ENCODE measurements around the gene CEP192. TPM values are rescaled to one million over a fixed set of nuclear protein-coding genes. Genes with fewer than 3 reads are reported as not detected.

CEP192 gene
- polyA plus RNA-seq, 1 of the 3 experiments (the other 2 are of a cell fraction) = 9.4 TPM

DNA sequence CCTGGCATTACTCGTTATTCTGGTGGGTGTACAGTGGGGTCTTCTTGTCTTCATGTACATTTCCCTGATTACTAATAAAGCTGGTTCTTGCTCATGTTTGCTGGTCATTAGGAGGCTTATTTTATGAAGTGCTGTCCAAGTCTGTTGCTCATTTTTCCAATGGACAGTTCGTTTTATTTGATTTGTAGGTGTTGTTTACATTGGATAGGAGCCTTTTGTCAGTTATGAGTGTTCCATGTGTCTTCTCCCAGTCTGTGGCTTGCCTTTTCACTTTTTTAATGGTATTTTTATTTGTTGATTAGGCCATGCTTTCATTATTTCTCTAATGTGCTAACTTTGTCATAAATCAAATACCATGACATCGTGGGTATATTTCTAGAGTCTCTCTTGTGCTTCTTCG is 51.9 kb downstream of the CEP192 start:
- H3K27ac ChIP-seq (ENCODE audit: low read depth in 2 of 2, low read length in 1 of 2) = no peak overlapping the region
- H3K9me2 ChIP-seq = no peaks in the 10 kb centered on the region
- H3K4me1 ChIP-seq (ENCODE audit: control insufficient read depth in 1 of 2, insufficient read depth in 2 of 2, low read depth in 1 of 2, low read length in 1 of 2) = no peaks in the 10 kb centered on the region; a peak in 1 of 4 replicates
- WGBS (ENCODE audit: low lambda C conversion rate) = 91% methylated on average over 4 of the region's 4 CpGs
- peaks cover 42 to 72% of the 10 kb centered on the region in 2 experiments for H3K36me3 ChIP-seq (replicated peaks in 1 of 2; ENCODE audit: control insufficient read depth in 1 of 2, insufficient read depth in 2 of 2, low read length in 1 of 2)
- no peaks in the 10 kb centered on the region for H3F3A ChIP-seq (replicated peaks; ENCODE audit: insufficient read depth)
- no peak overlapping the region for H2AFZ ChIP-seq (ENCODE audit: low read depth)
- H3K9me3 ChIP-seq = no peaks in the 10 kb centered on the region
- H4K20me1 ChIP-seq (ENCODE audit: insufficient read depth) = no peaks in the 10 kb centered on the region
- H3K79me2 ChIP-seq (ENCODE audit: insufficient read depth) = peaks cover 14% of the 10 kb centered on the region
- POLR2A ChIA-PET = no interaction called here
- no peak overlapping the region for H3K4me3 ChIP-seq (ENCODE audit: low read depth in 2 of 2, low read length in 1 of 2)
- TF ChIP-seq FOXJ3 (CRISPR knock-in tag; IDR thresholded peaks at IDR 0.05) (no peak), FOXM1 (IDR thresholded peaks at IDR 0.05; ENCODE audit: low read depth) (no peak), EZH2phosphoT487 (IDR thresholded peaks at IDR 0.05; ENCODE audit: borderline replicate concordance, low read depth) (no peak), MXI1 (IDR thresholded peaks at IDR 0.05; ENCODE audit: low read depth, low read length) (no peak), NFIC (IDR thresholded peaks at IDR 0.05; ENCODE audit: borderline replicate concordance) (no peak), TEAD4 (IDR thresholded peaks at IDR 0.05; ENCODE audit: borderline replicate concordance, insufficient read depth) (no peak), RFX5 (IDR thresholded peaks at IDR 0.05; ENCODE audit: low read length) (no peak), GABPA (IDR thresholded peaks at IDR 0.05; ENCODE audit: low read depth) (no peak), RAD21 (IDR thresholded peaks at IDR 0.05; ENCODE audit: low read length) (no peak), FOSL2 (IDR thresholded peaks at IDR 0.05; ENCODE audit: borderline replicate concordance, low read depth) (no peak)
- TF ChIP-seq, protein P1, sequence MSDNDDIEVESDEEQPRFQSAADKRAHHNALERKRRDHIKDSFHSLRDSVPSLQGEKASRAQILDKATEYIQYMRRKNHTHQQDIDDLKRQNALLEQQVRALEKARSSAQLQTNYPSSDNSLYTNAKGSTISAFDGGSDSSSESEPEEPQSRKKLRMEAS (IDR thresholded peaks at IDR 0.05; ENCODE audit: low read depth) = no peak
- TF ChIP-seq, protein P2, sequence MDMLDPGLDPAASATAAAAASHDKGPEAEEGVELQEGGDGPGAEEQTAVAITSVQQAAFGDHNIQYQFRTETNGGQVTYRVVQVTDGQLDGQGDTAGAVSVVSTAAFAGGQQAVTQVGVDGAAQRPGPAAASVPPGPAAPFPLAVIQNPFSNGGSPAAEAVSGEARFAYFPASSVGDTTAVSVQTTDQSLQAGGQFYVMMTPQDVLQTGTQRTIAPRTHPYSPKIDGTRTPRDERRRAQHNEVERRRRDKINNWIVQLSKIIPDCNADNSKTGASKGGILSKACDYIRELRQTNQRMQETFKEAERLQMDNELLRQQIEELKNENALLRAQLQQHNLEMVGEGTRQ (IDR thresholded peaks at IDR 0.05; ENCODE audit: borderline replicate concordance, low read depth, low read length) = no peak
- TF ChIP-seq, protein P3, sequence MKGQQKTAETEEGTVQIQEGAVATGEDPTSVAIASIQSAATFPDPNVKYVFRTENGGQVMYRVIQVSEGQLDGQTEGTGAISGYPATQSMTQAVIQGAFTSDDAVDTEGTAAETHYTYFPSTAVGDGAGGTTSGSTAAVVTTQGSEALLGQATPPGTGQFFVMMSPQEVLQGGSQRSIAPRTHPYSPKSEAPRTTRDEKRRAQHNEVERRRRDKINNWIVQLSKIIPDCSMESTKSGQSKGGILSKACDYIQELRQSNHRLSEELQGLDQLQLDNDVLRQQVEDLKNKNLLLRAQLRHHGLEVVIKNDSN (IDR thresholded peaks at IDR 0.05; ENCODE audit: borderline replicate concordance, low read depth) = no peak
- TF ChIP-seq, protein P4, sequence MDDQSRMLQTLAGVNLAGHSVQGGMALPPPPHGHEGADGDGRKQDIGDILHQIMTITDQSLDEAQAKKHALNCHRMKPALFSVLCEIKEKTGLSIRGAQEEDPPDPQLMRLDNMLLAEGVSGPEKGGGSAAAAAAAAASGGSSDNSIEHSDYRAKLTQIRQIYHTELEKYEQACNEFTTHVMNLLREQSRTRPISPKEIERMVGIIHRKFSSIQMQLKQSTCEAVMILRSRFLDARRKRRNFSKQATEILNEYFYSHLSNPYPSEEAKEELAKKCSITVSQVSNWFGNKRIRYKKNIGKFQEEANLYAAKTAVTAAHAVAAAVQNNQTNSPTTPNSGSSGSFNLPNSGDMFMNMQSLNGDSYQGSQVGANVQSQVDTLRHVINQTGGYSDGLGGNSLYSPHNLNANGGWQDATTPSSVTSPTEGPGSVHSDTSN (IDR thresholded peaks at IDR 0.05) = no peak
- H3K9ac ChIP-seq = no peak overlapping the region
- no peak for DNase-seq
- H3K4me2 ChIP-seq = no peak overlapping the region
- CTCF ChIA-PET = no interaction called here
- no peaks in the 10 kb centered on the region for H3K27me3 ChIP-seq (ENCODE audit: insufficient read depth)

GRCh38 chr18:13048061-13048595 is 57.0 kb downstream of the CEP192 start:
- Histone ChIP-seq H3K9ac (no peak overlapping the region), H3K9me3 (no peaks in the 10 kb centered on the region), H2AFZ (ENCODE audit: low read depth) (no peak overlapping the region), H3K36me3 (replicated peaks in 1 of 2; ENCODE audit: control insufficient read depth in 1 of 2, insufficient read depth in 2 of 2, low read length in 1 of 2) (peaks cover 57 to 76% of the 10 kb centered on the region in 2 experiments), H3K27ac (ENCODE audit: low read depth in 2 of 2, low read length in 1 of 2) (no peak overlapping the region), H3K4me2 (no peak overlapping the region), H3K79me2 (ENCODE audit: insufficient read depth) (peaks cover 12% of the 10 kb centered on the region; the same call in 1 of the 2 replicates), H4K20me1 (ENCODE audit: insufficient read depth) (no peaks in the 10 kb centered on the region), H3F3A (replicated peaks; ENCODE audit: insufficient read depth) (no peaks in the 10 kb centered on the region), H3K4me3 (ENCODE audit: low read depth in 2 of 2, low read length in 1 of 2) (no peak overlapping the region), H3K9me2 (no peaks in the 10 kb centered on the region), H3K27me3 (ENCODE audit: insufficient read depth) (no peaks in the 10 kb centered on the region), H3K4me1 (ENCODE audit: control insufficient read depth in 1 of 2, insufficient read depth in 2 of 2, low read depth in 1 of 2, low read length in 1 of 2) (no peaks in the 10 kb centered on the region; a peak in 1 of 4 replicates)
- ChIA-PET POLR2A (no interaction called here), CTCF (interaction anchor here (1.9 kb wide), 1 partner anchor 9 kb away, joined by 5 read pairs; no protein-coding TSS in a partner anchor)
- DNase-seq = no peak
- WGBS (ENCODE audit: low lambda C conversion rate) = 93% methylated on average over 6 of the region's 6 CpGs
- TF ChIP-seq TAF1 (IDR thresholded peaks at IDR 0.05; ENCODE audit: borderline replicate concordance, low read depth, low read length) (no peak), MXI1 (IDR thresholded peaks at IDR 0.05; ENCODE audit: low read depth, low read length) (no peak), FOXM1 (IDR thresholded peaks at IDR 0.05; ENCODE audit: low read depth) (no peak), CHD2 (IDR thresholded peaks at IDR 0.05; ENCODE audit: low read length, partially characterized antibody) (no peak), NRF1 (IDR thresholded peaks at IDR 0.05; ENCODE audit: low read depth, low read length) (no peak), RAD21 (IDR thresholded peaks at IDR 0.05; ENCODE audit: low read length) (no peak), GATA2 (CRISPR knock-in tag; IDR thresholded peaks at IDR 0.05) (no peak)
- TF ChIP-seq, protein P2 (IDR thresholded peaks at IDR 0.05; ENCODE audit: borderline replicate concordance, low read depth, low read length) = no peak
- TF ChIP-seq, protein P5, sequence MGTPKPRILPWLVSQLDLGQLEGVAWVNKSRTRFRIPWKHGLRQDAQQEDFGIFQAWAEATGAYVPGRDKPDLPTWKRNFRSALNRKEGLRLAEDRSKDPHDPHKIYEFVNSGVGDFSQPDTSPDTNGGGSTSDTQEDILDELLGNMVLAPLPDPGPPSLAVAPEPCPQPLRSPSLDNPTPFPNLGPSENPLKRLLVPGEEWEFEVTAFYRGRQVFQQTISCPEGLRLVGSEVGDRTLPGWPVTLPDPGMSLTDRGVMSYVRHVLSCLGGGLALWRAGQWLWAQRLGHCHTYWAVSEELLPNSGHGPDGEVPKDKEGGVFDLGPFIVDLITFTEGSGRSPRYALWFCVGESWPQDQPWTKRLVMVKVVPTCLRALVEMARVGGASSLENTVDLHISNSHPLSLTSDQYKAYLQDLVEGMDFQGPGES (IDR thresholded peaks at IDR 0.05; ENCODE audit: low read depth, low read length) = no peak
- TF ChIP-seq, protein P1 (IDR thresholded peaks at IDR 0.05; ENCODE audit: low read depth) = no peak
- TF ChIP-seq, protein P4 (IDR thresholded peaks at IDR 0.05) = no peak

Measured in SK-N-SH (cell line).